Keratinocyte (primary cell): ENCODE results near the gene DUSP6. TPM values are rescaled to one million over a fixed set of nuclear protein-coding genes. Genes with fewer than 3 reads are reported as not detected.

Experiments used
- DNase-seq: peaks from one replicate; pipeline ENCODE4 v3.0.0-alpha.2; 2011; ENCODE audit warnings: low read depth, missing footprints, low spot score
- FAIRE-seq: peaks from 2 replicates; lab custom pipeline; 2011; peaks lifted over from hg19 to GRCh38; lab: Jason Lieb, UNC
- H2AFZ ChIP-seq: 2 replicates; pipeline ENCODE4 v1.6.0; 2012; ENCODE audit warnings: low read length, control low read depth, inconsistent platforms; ENCODE audit not compliant: control insufficient read depth
- H3K27ac ChIP-seq: 2 replicates; pipeline ENCODE4 v1.5.1; 2011; ENCODE audit warnings: low read length; ENCODE audit not compliant: control insufficient read depth, insufficient read depth
- H3K27me3 ChIP-seq: 3 replicates; pipeline ENCODE4 v1.6.0; 2011; ENCODE audit warnings: low read length; ENCODE audit not compliant: control insufficient read depth, insufficient read depth; ENCODE audit errors: extremely low read depth
- H3K36me3 ChIP-seq, 2 experiments: 2 replicates in 1 of 2; 3 replicates in 1 of 2; pipeline ENCODE4 v1.5.1; 2011; ENCODE audit warnings: low read length in 2 of 2, mild to moderate bottlenecking in 1 of 2; ENCODE audit not compliant: control insufficient read depth in 2 of 2, insufficient read depth in 2 of 2; ENCODE audit errors: extremely low read depth in 1 of 2
- H3K4me1 ChIP-seq: 3 replicates; pipeline ENCODE4 v1.5.1; 2011; ENCODE audit warnings: low read length; ENCODE audit not compliant: control insufficient read depth, insufficient read depth; ENCODE audit errors: extremely low read depth
- H3K4me2 ChIP-seq: 3 replicates; pipeline ENCODE4 v1.6.0; 2011; ENCODE audit warnings: low read depth, low read length; ENCODE audit not compliant: control insufficient read depth, insufficient read depth; ENCODE audit errors: extremely low read depth
- H3K4me3 ChIP-seq, 3 experiments: fragments of 200-600 bp in 1 of 3; sonication (generic) in 1 of 3; 2 replicates in 2 of 3; 3 replicates in 1 of 3; pipeline ENCODE4 v1.5.1; 2011 to 2016; ENCODE audit warnings: low read length in 3 of 3, mild to moderate bottlenecking in 3 of 3, control low read depth in 2 of 3, inconsistent platforms in 1 of 3, low read depth in 1 of 3, mixed read lengths in 1 of 3, mixed run types in 1 of 3, moderate library complexity in 1 of 3; ENCODE audit not compliant: control insufficient read depth in 2 of 3, insufficient read depth in 2 of 3; ENCODE audit errors: extremely low read depth in 1 of 3
- H3K79me2 ChIP-seq: 2 replicates; pipeline ENCODE4 v1.6.0; 2012; ENCODE audit warnings: low read length; ENCODE audit not compliant: control insufficient read depth, insufficient read depth
- H3K9ac ChIP-seq: 3 replicates; pipeline ENCODE4 v1.6.0; 2011; ENCODE audit warnings: low read length; ENCODE audit not compliant: control insufficient read depth, insufficient read depth; ENCODE audit errors: extremely low read depth
- H3K9me1 ChIP-seq: 3 replicates; pipeline ENCODE4 v1.6.0; 2011; ENCODE audit warnings: low read length; ENCODE audit not compliant: control insufficient read depth, insufficient read depth; ENCODE audit errors: extremely low read depth
- H3K9me3 ChIP-seq: 2 replicates; pipeline ENCODE4 v1.5.1; 2012; ENCODE audit warnings: low read depth, low read length; ENCODE audit not compliant: control insufficient read depth
- H4K20me1 ChIP-seq: 3 replicates; pipeline ENCODE4 v1.6.0; 2011; ENCODE audit warnings: low read length; ENCODE audit not compliant: control insufficient read depth, insufficient read depth; ENCODE audit errors: extremely low read depth
- EZH2 ChIP-seq: IDR thresholded peaks from one replicate; pipeline ENCODE4 v1.6.1; 2012; ENCODE audit warnings: inconsistent platforms, mild to moderate bottlenecking, low read length, moderate library complexity
- dilution Hi-C: fragments of 300-500 bp; cut with MboI; formaldehyde crosslinking; loops from one replicate; pipeline ENCODE4 v1.7.0; 2020; ENCODE audit warnings: low sequenced_read_pairs; ENCODE audit not compliant: extremely low pct_ligation_motif_present
- polyA plus RNA-seq, 5 experiments: library from polyadenylated mRNA; depleted of rRNA in 3 of 5; stranded (reverse) in 3 of 5; stranded (forward) in 1 of 5; unstranded in 1 of 5; fragments of >200 nt; gene quantifications; 1 replicate in 1 of 5; 2 replicates in 3 of 5; 3 replicates in 1 of 5; pipeline versions ENCODE4 v1.2.1 to v1.2.3, GENCODE V29; 2011 to 2012; ENCODE audit warnings: missing spikeins in 2 of 5, low read depth in 1 of 5, low replicate concordance in 1 of 5
- TF ChIP-seq, protein P1 (sequence below), 3 experiments: IDR thresholded peaks in 1 of 3; conservative IDR thresholded peaks in 1 of 3; optimal IDR thresholded peaks in 1 of 3; 2 replicates in 2 of 3; 3 replicates in 1 of 3; pipeline versions ENCODE3 to v1.5.1; 2011; ENCODE audit warnings: low read length in 3 of 3, mild to moderate bottlenecking in 3 of 3, moderate library complexity in 2 of 3, control low read depth in 1 of 3, inconsistent platforms in 1 of 3; ENCODE audit not compliant: insufficient read depth in 2 of 3; ENCODE audit errors: extremely low read depth in 1 of 3

DUSP6 gene
- polyA plus RNA-seq, 1 donor (not counting 4 experiments of a cell fraction or from before 2014, with no cell fraction given) = 221 TPM

DNA sequence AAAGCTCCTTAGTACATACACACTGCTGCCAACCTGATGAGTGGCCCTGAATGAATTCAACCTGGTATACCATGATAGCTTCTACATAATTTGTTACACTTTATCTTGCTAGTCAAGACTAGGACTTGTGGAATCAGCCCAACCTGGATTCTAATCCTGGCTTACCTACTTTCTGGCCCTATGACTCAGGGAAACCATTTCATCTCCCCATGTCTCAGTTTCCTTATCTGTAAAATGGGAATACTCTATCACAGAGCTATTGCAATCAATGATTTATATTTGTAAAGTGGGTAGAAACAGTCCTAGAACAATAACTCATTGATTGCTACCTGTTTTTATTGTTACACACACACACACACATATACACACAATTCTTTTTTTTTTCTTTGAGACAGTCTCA is 6.5 kb upstream of the DUSP6 start:
- Histone ChIP-seq H3K9me1 (no peaks in the 10 kb centered on the region), H4K20me1 (no peaks in the 10 kb centered on the region), H3K27me3 (no peaks in the 10 kb centered on the region), H3K79me2 (peaks cover 7% of the 10 kb centered on the region), H3K36me3 (no peaks in the 10 kb centered on the region), H3K27ac (no peak overlapping the region), H2AFZ (no peak overlapping the region), H3K9ac (no peak overlapping the region), H3K4me3 (no peak overlapping the region), H3K9me3 (no peaks in the 10 kb centered on the region), H3K4me2 (no peak overlapping the region), H3K4me1 (peaks cover 30% of the 10 kb centered on the region)
- dilution Hi-C loops = no loop called here
- DNase-seq = no peak
- TF ChIP-seq, protein P1, sequence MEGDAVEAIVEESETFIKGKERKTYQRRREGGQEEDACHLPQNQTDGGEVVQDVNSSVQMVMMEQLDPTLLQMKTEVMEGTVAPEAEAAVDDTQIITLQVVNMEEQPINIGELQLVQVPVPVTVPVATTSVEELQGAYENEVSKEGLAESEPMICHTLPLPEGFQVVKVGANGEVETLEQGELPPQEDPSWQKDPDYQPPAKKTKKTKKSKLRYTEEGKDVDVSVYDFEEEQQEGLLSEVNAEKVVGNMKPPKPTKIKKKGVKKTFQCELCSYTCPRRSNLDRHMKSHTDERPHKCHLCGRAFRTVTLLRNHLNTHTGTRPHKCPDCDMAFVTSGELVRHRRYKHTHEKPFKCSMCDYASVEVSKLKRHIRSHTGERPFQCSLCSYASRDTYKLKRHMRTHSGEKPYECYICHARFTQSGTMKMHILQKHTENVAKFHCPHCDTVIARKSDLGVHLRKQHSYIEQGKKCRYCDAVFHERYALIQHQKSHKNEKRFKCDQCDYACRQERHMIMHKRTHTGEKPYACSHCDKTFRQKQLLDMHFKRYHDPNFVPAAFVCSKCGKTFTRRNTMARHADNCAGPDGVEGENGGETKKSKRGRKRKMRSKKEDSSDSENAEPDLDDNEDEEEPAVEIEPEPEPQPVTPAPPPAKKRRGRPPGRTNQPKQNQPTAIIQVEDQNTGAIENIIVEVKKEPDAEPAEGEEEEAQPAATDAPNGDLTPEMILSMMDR (optimal IDR thresholded peaks at IDR 0.05 in 1 of 3, IDR thresholded peaks at IDR 0.05 in 1 of 3, conservative IDR thresholded peaks at IDR 0.05 in 1 of 3; ENCODE audit: extremely low read depth in 1 of 3, insufficient read depth in 2 of 3, low read length in 3 of 3) = no peak
- no peak for TF ChIP-seq EZH2
- no peak for FAIRE-seq

DNA sequence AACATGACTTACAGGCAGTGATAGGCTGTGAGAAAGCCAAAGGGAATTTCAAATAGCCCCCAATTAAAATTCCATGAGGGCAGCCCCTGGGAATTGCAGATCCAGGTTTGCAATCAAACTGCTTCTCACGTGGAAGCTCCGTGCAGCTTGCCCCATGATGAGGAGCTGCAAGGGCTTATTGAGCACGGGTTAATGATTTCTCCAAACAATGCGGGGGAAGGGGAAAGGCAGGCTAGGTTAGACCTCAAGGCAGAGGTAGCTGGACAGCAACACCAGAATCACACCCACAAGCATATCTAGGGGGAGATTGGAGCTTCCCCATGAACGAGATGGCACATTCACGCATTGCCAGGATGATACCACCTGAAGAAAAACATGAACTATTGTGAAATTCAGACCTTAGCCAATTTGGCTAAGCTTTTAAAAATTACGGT is 5.0 kb upstream of the DUSP6 start:
- FAIRE-seq (no peak), DNase-seq (no peak)
- H4K20me1 ChIP-seq = no peaks in the 10 kb centered on the region

More for the DNA sequence above, 5.0 kb upstream of the DUSP6 start:
- Histone ChIP-seq H3K9ac (no peak overlapping the region), H3K4me1 (peaks cover 25% of the 10 kb centered on the region), H3K9me1 (no peaks in the 10 kb centered on the region), H3K9me3 (no peaks in the 10 kb centered on the region), H3K4me3 (no peak overlapping the region), H2AFZ (no peak overlapping the region), H3K4me2 (no peak overlapping the region), H3K79me2 (peaks cover 7% of the 10 kb centered on the region), H3K27ac (no peak overlapping the region), H3K27me3 (no peaks in the 10 kb centered on the region), H3K36me3 (no peaks in the 10 kb centered on the region)
- dilution Hi-C loops = no loop called here
- TF ChIP-seq, protein P1 (optimal IDR thresholded peaks at IDR 0.05 in 1 of 3, IDR thresholded peaks at IDR 0.05 in 1 of 3, conservative IDR thresholded peaks at IDR 0.05 in 1 of 3; ENCODE audit: extremely low read depth in 1 of 3, insufficient read depth in 2 of 3, low read length in 3 of 3) = no peak
- no peak for TF ChIP-seq EZH2
